Measurements from ENCODE around the gene FMOD. TPM values are rescaled to one million over a fixed set of nuclear protein-coding genes. Genes with fewer than 3 reads are reported as not detected.

Gene FMOD
- total and polyA plus RNA-seq, 2 experiments from 2014 or later: 2.3 to 7.6 TPM

GRCh38 chr1:203296460-203297073 lies 54.4 kb downstream of the FMOD start:
- peak in 1 of 2 donors; percentile 73 for DNase-seq (ENCODE audit: low read depth in 1 of 2, low spot score in 1 of 2)
- H3K27ac ChIP-seq: no peak overlapping the region
- no peak overlapping the region for H3K4me3 ChIP-seq
- no peak for TF ChIP-seq CTCF (IDR thresholded peaks at IDR 0.05; ENCODE audit: low read depth, low read length)
- H3K27me3 ChIP-seq: no peaks in the 10 kb centered on the region
- peaks cover 22% of the 10 kb centered on the region for H3K4me1 ChIP-seq (ENCODE audit: low read depth)
- no peaks in the 10 kb centered on the region for H3K36me3 ChIP-seq
- no peaks in the 10 kb centered on the region for H3K9me3 ChIP-seq (ENCODE audit: low read depth)

- Histone ChIP-seq H3K36me3 (no peaks in the 10 kb centered on the region), H3K27me3 (no peaks in the 10 kb centered on the region), H3K4me3 (no peak overlapping the region), H3K27ac (no peak overlapping the region), H3K9me3 (ENCODE audit: low read depth) (no peaks in the 10 kb centered on the region), H3K4me1 (ENCODE audit: low read depth) (peaks cover 20% of the 10 kb centered on the region)
- TF ChIP-seq CTCF (IDR thresholded peaks at IDR 0.05; ENCODE audit: low read depth, low read length): no peak
- no peak for DNase-seq (ENCODE audit: low read depth in 1 of 2, low spot score in 1 of 2)
These were observed 55.1 kb downstream of the FMOD start for GRCh38 chr1:203295796-203296195.

GRCh38 chr1:203291201-203292096 lies 59.5 kb downstream of the FMOD start:
- Histone ChIP-seq H3K36me3 (no peaks in the 10 kb centered on the region), H3K4me1 (ENCODE audit: low read depth) (peaks cover 40% of the 10 kb centered on the region), H3K4me3 (no peak overlapping the region), H3K27me3 (no peaks in the 10 kb centered on the region), H3K9me3 (ENCODE audit: low read depth) (no peaks in the 10 kb centered on the region), H3K27ac (peak overlapping the region; percentile 88)
- TF ChIP-seq CTCF (IDR thresholded peaks at IDR 0.05; ENCODE audit: low read depth, low read length): no peak
- no peak for DNase-seq (ENCODE audit: low read depth in 1 of 2, low spot score in 1 of 2)

Other genes with a start within 250 kb of the FMOD start
- 8.5 and 14.9 TPM in 2 replicates for gene ADORA1, start 223.4 kb downstream of the FMOD start, total RNA-seq
- 12.2 and 22.2 TPM in 2 replicates for gene ADORA1, start 223.4 kb downstream of the FMOD start, polyA plus RNA-seq
- gene MYBPH, start 175.3 kb downstream of the FMOD start, total RNA-seq: 0.53 and 1.4 TPM in 2 replicates
- gene MYBPH, start 175.3 kb downstream of the FMOD start, polyA plus RNA-seq: 0.86 and 2.1 TPM in 2 replicates
- gene CHI3L1, start 164.4 kb downstream of the FMOD start, total RNA-seq: 1.8 TPM in 1 of 2 replicates, not detected in the other
- gene CHI3L1, start 164.4 kb downstream of the FMOD start, polyA plus RNA-seq: 1.4 TPM in 1 of 2 replicates, not detected in the other
- gene CHIT1, start 121.4 kb downstream of the FMOD start, total RNA-seq: 0.03 TPM in 1 of 2 replicates, not detected in the other
- gene CHIT1, start 121.4 kb downstream of the FMOD start, polyA plus RNA-seq: not detected in 2 replicates
- gene BTG2, start 45.6 kb downstream of the FMOD start, total RNA-seq: 45.6 and 57.9 TPM in 2 replicates
- gene BTG2, start 45.6 kb downstream of the FMOD start, polyA plus RNA-seq: 64.2 and 66.0 TPM in 2 replicates
- 0.25 TPM in 1 of 2 replicates, not detected in the other for gene PRELP, start 124.7 kb upstream of the FMOD start, total RNA-seq
- gene PRELP, start 124.7 kb upstream of the FMOD start, polyA plus RNA-seq: 0.26 TPM in 1 of 2 replicates, not detected in the other
- gene OPTC, start 143.0 kb upstream of the FMOD start, total RNA-seq: not detected in 2 replicates
- not detected in 2 replicates for gene OPTC, start 143.0 kb upstream of the FMOD start, polyA plus RNA-seq

All from cardiac muscle cell (in vitro differentiated cells and primary cell).